Tibial nerve (tissue), 4 donors: ENCODE results near the gene RPL28. TPM values are rescaled to one million over a fixed set of nuclear protein-coding genes. Genes with fewer than 3 reads are reported as not detected.
A peak's percentile ranks its signal among the peaks of the same experiment; 100 is the strongest.

Experiments
- DNase-seq, 2 donors: peaks; one replicate each; pipeline ENCODE4 v3.0.0-alpha.2; 2019; ENCODE audit warnings: low spot score in 2 of 2
- H3K27ac ChIP-seq, 4 donors: fragments of 200-600 bp; sonication (generic) in 3 of 4; one replicate each; pipeline ENCODE4 v1.5.1; 2017 to 2019; ENCODE audit warnings: mild to moderate bottlenecking in 1 of 4
- H3K27me3 ChIP-seq, 2 donors: fragments of 200-600 bp; sonication (generic) in 1 of 2; one replicate each; pipeline versions ENCODE4 v1.5.1 to v1.6.0; 2017 to 2019
- H3K36me3 ChIP-seq, 3 donors: fragments of 200-600 bp; sonication (generic); one replicate each; pipeline ENCODE4 v1.5.1; 2018 to 2019
- H3K4me1 ChIP-seq, 4 donors: fragments of 200-600 bp; sonication (generic) in 3 of 4; one replicate each; pipeline ENCODE4 v1.5.1; 2017 to 2019
- H3K4me3 ChIP-seq, 4 donors: fragments of 200-600 bp; sonication (generic) in 3 of 4; one replicate each; pipeline ENCODE4 v1.5.1; 2017 to 2019; ENCODE audit warnings: mild to moderate bottlenecking in 1 of 4, moderate library complexity in 1 of 4
- H3K9me3 ChIP-seq, 4 donors: fragments of 200-600 bp; sonication (generic) in 3 of 4; one replicate each; pipeline ENCODE4 v1.5.1; 2017 to 2019
- EP300 ChIP-seq, 2 donors: sonication (generic); formaldehyde crosslinking; IDR thresholded peaks; one replicate each; pipeline ENCODE4 v1.6.1; 2017; ENCODE audit warnings: antibody characterized with exemption in 2 of 2, mild to moderate bottlenecking in 1 of 2
- POLR2A ChIP-seq, 2 donors: fragments of 450-650 bp; IDR thresholded peaks; one replicate each; pipeline ENCODE4 v1.6.1; 2017; ENCODE audit warnings: antibody characterized with exemption in 2 of 2, mild to moderate bottlenecking in 2 of 2, moderate library complexity in 2 of 2
- WGBS, 2 donors: methylation state at CpG; one replicate each; pipeline ENCODE4 v1.1.5; 2018; 5-methylcytosine and 5-hydroxymethylcytosine counted together
- total RNA-seq, 4 donors: library from RNA; depleted of rRNA; stranded (reverse); fragments of >200 nt; gene quantifications; one replicate each; pipeline ENCODE4 v1.1.0, GENCODE V29; 2016
- TF ChIP-seq, protein P1 (sequence below), 5 experiments: fragments of 200-600 bp in 3 of 5; fragments of 450-650 bp in 2 of 5; sonication (generic) in 3 of 5; IDR thresholded peaks; one replicate each; pipeline ENCODE4 v1.5.1; 2016 to 2019; ENCODE audit warnings: antibody characterized with exemption in 5 of 5, mild to moderate bottlenecking in 3 of 5, moderate library complexity in 2 of 5

Gene RPL28
- total RNA-seq, 4 donors from 2014 or later = 266 to 574 (median 354) TPM

DNA sequence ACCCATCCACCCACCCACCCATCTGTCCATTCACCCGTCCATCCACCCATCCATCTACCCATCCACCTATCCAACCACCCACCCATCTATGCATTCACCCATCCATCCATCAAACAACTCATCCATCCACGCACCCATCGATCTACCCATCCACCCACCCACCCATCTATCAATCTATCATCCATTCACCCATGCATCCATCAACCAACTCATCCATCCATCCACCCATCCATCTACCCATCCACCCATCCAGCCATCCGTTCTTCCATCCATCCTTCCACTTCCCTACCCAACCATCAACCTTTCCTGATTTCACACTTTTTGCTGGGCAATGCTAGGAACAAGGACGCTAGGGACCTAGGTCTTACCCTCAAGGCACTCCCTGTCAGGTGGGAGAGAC lies 3.7 kb upstream of the RPL28 start:
- no peak for TF ChIP-seq POLR2A (IDR thresholded peaks at IDR 0.05)
- TF ChIP-seq, protein P1, sequence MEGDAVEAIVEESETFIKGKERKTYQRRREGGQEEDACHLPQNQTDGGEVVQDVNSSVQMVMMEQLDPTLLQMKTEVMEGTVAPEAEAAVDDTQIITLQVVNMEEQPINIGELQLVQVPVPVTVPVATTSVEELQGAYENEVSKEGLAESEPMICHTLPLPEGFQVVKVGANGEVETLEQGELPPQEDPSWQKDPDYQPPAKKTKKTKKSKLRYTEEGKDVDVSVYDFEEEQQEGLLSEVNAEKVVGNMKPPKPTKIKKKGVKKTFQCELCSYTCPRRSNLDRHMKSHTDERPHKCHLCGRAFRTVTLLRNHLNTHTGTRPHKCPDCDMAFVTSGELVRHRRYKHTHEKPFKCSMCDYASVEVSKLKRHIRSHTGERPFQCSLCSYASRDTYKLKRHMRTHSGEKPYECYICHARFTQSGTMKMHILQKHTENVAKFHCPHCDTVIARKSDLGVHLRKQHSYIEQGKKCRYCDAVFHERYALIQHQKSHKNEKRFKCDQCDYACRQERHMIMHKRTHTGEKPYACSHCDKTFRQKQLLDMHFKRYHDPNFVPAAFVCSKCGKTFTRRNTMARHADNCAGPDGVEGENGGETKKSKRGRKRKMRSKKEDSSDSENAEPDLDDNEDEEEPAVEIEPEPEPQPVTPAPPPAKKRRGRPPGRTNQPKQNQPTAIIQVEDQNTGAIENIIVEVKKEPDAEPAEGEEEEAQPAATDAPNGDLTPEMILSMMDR (IDR thresholded peaks at IDR 0.05) = no peak
- TF ChIP-seq EP300 (IDR thresholded peaks at IDR 0.05) = no peak
- Histone ChIP-seq H3K27me3 (peaks cover 0 to 14% of the 10 kb centered on the region in 2 donors), H3K36me3 (peaks cover 0 to 2% (median 0%) of the 10 kb centered on the region in 3 donors), H3K4me1 (peaks cover 0 to 33% (median 17%) of the 10 kb centered on the region in 4 donors), H3K4me3 (no peak overlapping the region), H3K27ac (no peak overlapping the region), H3K9me3 (no peaks in the 10 kb centered on the region)
- 95% methylated on average over 5 of the region's 5 CpGs for WGBS, 2 donors
- DNase-seq = no peak

DNA sequence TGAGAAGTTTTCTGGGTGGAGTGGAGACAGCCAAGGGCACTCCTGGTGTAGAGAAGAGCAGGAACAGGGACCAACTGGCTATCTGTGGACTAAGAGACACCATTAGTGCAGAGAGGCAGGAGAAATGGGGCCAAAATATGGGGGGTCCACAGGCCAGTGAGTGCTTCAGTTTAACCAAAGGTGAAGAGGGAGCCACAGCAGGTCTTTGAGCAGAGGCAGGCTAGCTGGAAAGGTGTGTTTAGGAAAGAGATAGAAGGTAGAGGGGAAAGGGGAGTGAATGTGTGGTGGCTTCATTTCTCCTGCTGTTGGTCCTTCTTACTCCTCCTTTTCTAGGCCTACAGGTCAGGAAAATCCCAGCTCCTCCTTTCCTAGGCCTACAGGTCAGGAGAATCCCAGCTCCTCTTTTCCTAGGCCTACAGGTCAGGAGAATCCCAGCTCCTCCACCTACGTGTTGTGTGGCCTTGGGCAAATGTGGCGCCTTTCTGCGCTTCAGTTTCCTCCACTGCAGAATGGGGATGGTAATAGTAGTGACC lies 3.1 kb upstream of the RPL28 start:
- Histone ChIP-seq H3K27ac (no peak overlapping the region), H3K36me3 (peaks cover 0 to 8% (median 3%) of the 10 kb centered on the region in 3 donors), H3K4me1 (peaks cover 0 to 35% (median 23%) of the 10 kb centered on the region in 4 donors), H3K9me3 (no peaks in the 10 kb centered on the region), H3K27me3 (peaks cover 0 to 8% of the 10 kb centered on the region in 2 donors), H3K4me3 (no peak overlapping the region)
- TF ChIP-seq POLR2A (IDR thresholded peaks at IDR 0.05) = no peak
- no peak for TF ChIP-seq EP300 (IDR thresholded peaks at IDR 0.05)
- TF ChIP-seq, protein P1 (IDR thresholded peaks at IDR 0.05) = no peak
- no peak for DNase-seq
- WGBS, 2 donors = 81 to 98% methylated on average over 3 of the region's 3 CpGs

DNA sequence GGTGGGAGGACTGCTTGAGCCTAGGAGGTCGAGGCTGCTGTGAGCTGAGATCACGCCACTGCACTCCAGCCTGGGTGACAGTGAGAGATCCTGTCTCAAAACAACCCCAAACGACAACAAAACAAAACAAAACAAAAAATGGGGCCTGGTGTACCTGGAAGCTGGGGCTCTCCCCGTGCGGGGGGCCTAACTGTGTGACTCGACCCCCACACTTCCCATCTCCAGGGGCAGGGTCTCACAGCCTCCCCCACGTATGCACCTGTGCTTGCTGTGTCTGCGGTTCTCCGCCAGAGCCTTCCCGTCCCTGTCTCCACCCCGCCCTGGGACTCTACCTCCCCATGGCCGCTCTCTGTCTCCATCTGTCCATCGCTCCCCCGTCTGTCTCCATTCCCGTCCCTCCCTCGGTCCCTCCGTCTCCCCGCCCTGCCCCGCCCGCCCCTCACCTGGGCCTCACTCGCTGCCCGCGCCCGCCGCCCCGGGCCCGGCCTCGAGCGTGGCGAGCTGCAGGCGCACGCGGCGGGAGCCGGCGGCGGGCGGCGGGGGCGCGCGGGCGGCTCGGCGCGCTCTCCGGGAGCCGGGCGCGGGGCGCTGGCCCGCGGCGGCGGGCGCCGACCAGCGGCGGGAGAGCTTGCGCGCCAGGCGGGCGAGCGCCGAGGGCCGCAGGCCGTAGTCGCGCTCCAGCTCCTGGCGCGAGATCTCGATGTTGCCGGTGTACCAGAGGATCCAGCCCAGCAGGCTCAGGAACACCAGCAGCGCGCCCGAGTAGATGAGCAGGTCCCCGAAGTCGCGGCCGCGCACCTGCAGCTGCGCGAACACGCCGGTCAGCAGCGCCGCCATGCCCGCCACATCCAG lies 2.2 kb upstream of the RPL28 start:
- no peak for DNase-seq
- Histone ChIP-seq H3K36me3 (peaks cover 0 to 17% (median 12%) of the 10 kb centered on the region in 3 donors), H3K9me3 (no peaks in the 10 kb centered on the region)

DNA sequence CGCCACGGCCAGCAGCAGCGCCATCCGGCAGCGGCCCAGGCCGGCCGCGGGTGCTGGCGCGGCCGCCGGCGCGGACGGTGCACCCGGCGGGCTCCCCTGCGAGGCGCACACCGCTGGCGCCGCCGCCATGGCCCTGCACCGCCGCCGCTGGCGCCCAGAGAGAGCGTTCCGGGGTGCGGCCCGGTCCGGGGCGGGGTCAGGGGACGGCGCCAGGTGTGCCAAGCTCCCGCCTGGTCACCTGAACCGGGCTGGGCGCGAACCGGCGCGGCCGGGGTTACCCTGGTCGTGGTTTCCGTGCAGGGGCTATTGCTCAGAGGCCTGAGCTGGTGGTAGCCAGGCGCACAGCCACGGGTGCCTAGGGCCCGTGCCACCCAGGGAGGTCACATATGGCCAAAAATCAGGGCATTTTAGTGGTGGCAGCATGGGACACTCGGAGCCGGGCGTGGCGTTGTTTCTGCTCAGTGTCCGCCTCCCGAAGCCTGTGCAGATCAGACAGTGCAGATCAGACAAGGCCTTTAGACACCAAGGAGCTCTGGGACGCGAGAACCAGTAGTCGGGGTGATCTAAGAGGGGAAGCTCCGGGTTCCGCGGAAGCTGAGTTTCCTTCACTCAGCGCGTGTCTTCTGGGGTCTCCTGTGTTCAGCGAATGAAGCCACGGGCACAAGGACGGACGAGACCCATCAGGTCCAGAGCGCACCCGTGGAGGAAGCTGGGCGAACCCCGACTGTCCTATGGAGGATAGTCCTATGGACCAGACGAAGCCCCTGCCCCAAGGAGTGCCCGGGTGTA lies 1.4 kb upstream of the RPL28 start, which contains the start of gene TMEM238:
Gene TMEM238 (minus strand): TSS at position 162 of the 789 bp plus-strand sequence. CDS start 33 bp downstream, at position 129.
- TF ChIP-seq EP300 (IDR thresholded peaks at IDR 0.05) = no peak
- TF ChIP-seq, protein P1 (IDR thresholded peaks at IDR 0.05) = no peak
- no peak for TF ChIP-seq POLR2A (IDR thresholded peaks at IDR 0.05)
- peak in 1 of 2 donors; percentile 14 for DNase-seq
- Histone ChIP-seq H3K9me3 (no peaks in the 10 kb centered on the region), H3K36me3 (peaks cover 0 to 25% (median 12%) of the 10 kb centered on the region in 3 donors), H3K4me1 (peaks cover 0 to 49% (median 37%) of the 10 kb centered on the region in 4 donors), H3K27ac (peak within 1 kb of the TSS; percentile 79 to 97 (median 92)), H3K4me3 (peak within 1 kb of the TSS; percentile 69 to 95 (median 92)), H3K27me3 (no peaks in the 10 kb centered on the region)
- 28 to 31% methylated on average over 25 to 27 of the region's 72 CpGs for WGBS, 2 donors

More for the DNA sequence above, 2.2 kb upstream of the RPL28 start:
- TF ChIP-seq POLR2A (IDR thresholded peaks at IDR 0.05) (peak in 1 of 2 donors; percentile 28), EP300 (IDR thresholded peaks at IDR 0.05) (peak in 1 of 2 donors; percentile 31)
- TF ChIP-seq, protein P1 (IDR thresholded peaks at IDR 0.05) = peak in 4 of 5 experiments; percentile 16 to 68 (median 48)
- no peaks in the 10 kb centered on the region for H3K27me3 ChIP-seq
- WGBS, 2 donors = 9 to 13% methylated on average over 31 to 46 of the region's 88 CpGs
- peak overlapping the region; percentile 33 to 95 (median 81) for H3K4me3 ChIP-seq
- H3K4me1 ChIP-seq = peaks cover 0 to 41% (median 31%) of the 10 kb centered on the region in 4 donors
- H3K27ac ChIP-seq = peak overlapping the region; percentile 79 to 96 (median 86)
